H9 (cell line): ENCODE measurements around the gene LRRC40. TPM values are rescaled to one million over a fixed set of nuclear protein-coding genes. Genes with fewer than 3 reads are reported as not detected.

Experiments
- DNase-seq: peaks from one replicate; pipeline ENCODE4 v3.0.0-alpha.2; 2017
- H2AFZ ChIP-seq: one replicate; pipeline ENCODE4 v1.6.1; 2013; ENCODE audit warnings: mild to moderate bottlenecking, low read length, control low read depth, moderate library complexity
- H2AK5ac ChIP-seq: 2 replicates; pipeline ENCODE4 v1.6.1; 2013; ENCODE audit warnings: low read length, control low read depth, mixed read lengths; ENCODE audit not compliant: insufficient read length
- H2BK120ac ChIP-seq: one replicate; pipeline ENCODE4 v1.6.1; 2013; ENCODE audit warnings: low read depth, mild to moderate bottlenecking, low read length, control low read depth, inconsistent platforms; ENCODE audit not compliant: poor library complexity, severe bottlenecking
- H2BK12ac ChIP-seq: 2 replicates; pipeline ENCODE4 v1.6.1; 2013; ENCODE audit warnings: low read length, control low read depth, mixed read lengths, low read depth; ENCODE audit not compliant: insufficient read length
- H2BK15ac ChIP-seq: 2 replicates; pipeline ENCODE4 v1.6.1; 2013; ENCODE audit warnings: low read depth, low read length, control low read depth
- H2BK20ac ChIP-seq: one replicate; pipeline ENCODE4 v1.6.1; 2013; ENCODE audit warnings: low read depth, mild to moderate bottlenecking, low read length, control low read depth, inconsistent platforms; ENCODE audit not compliant: poor library complexity, severe bottlenecking
- H2BK5ac ChIP-seq: 2 replicates; pipeline ENCODE4 v1.6.1; 2013; ENCODE audit warnings: low read length, control low read depth, mixed read lengths; ENCODE audit not compliant: insufficient read length
- H3K14ac ChIP-seq: 2 replicates; pipeline ENCODE4 v1.6.1; 2013; ENCODE audit warnings: low read length, control low read depth; ENCODE audit not compliant: insufficient read depth
- H3K18ac ChIP-seq: 2 replicates; pipeline ENCODE4 v1.6.1; 2013; ENCODE audit warnings: low read depth, mild to moderate bottlenecking, mixed read lengths, low read length, control low read depth; ENCODE audit not compliant: insufficient read length
- H3K23ac ChIP-seq: 2 replicates; pipeline ENCODE4 v1.6.1; 2013; ENCODE audit warnings: low read length, control low read depth, mixed read lengths, low read depth; ENCODE audit not compliant: insufficient read length
- H3K23me2 ChIP-seq: 2 replicates; pipeline ENCODE4 v1.6.1; 2013; ENCODE audit warnings: low read depth, mild to moderate bottlenecking, mixed read lengths, low read length, control low read depth; ENCODE audit not compliant: insufficient read length, poor library complexity, severe bottlenecking
- H3K27ac ChIP-seq: 2 replicates; pipeline ENCODE4 v1.5.1; 2013; ENCODE audit warnings: low read length, control low read depth, mixed read lengths, low read depth; ENCODE audit not compliant: insufficient read length
- H3K27me3 ChIP-seq: 2 replicates; pipeline ENCODE4 v1.6.1; 2013; ENCODE audit warnings: low read length, control low read depth, inconsistent platforms; ENCODE audit not compliant: insufficient read depth
- H3K4ac ChIP-seq: 2 replicates; pipeline ENCODE4 v1.6.1; 2013; ENCODE audit warnings: low read depth, mild to moderate bottlenecking, control low read depth, inconsistent platforms, low read length, moderate library complexity
- H3K4me1 ChIP-seq: 2 replicates; pipeline ENCODE4 v1.6.1; 2013; ENCODE audit warnings: low read length, control low read depth, inconsistent platforms; ENCODE audit not compliant: insufficient read depth
- H3K4me2 ChIP-seq: 2 replicates; pipeline ENCODE4 v1.6.1; 2013; ENCODE audit warnings: low read length, control low read depth, mixed read lengths; ENCODE audit not compliant: insufficient read length, insufficient read depth
- H3K56ac ChIP-seq: 2 replicates; pipeline ENCODE4 v1.6.1; 2013; ENCODE audit warnings: low read depth, mild to moderate bottlenecking, mixed read lengths, low read length, control low read depth; ENCODE audit not compliant: insufficient read length
- H3K79me1 ChIP-seq: 2 replicates; pipeline ENCODE4 v1.6.1; 2013; ENCODE audit warnings: low read depth, mild to moderate bottlenecking, moderate library complexity, low read length, control low read depth, inconsistent platforms; ENCODE audit not compliant: insufficient read depth, poor library complexity, severe bottlenecking
- H3K79me2 ChIP-seq: 2 replicates; pipeline ENCODE4 v1.6.1; 2013; ENCODE audit warnings: low read length, control low read depth, inconsistent platforms; ENCODE audit not compliant: insufficient read depth
- H3K9ac ChIP-seq: 2 replicates; pipeline ENCODE4 v1.6.1; 2013; ENCODE audit warnings: low read length, control low read depth, mixed read lengths; ENCODE audit not compliant: insufficient read length; ENCODE audit errors: extremely low read depth
- H3K9me3 ChIP-seq: one replicate; pipeline ENCODE4 v1.6.1; 2013; ENCODE audit warnings: low read depth, low read length, inconsistent platforms; ENCODE audit not compliant: control insufficient read depth
- H3T11ph ChIP-seq: one replicate; pipeline ENCODE4 v1.6.1; 2013; ENCODE audit warnings: mild to moderate bottlenecking, low read length, control low read depth, inconsistent platforms
- H4K20me1 ChIP-seq: one replicate; pipeline ENCODE4 v1.6.1; 2013; ENCODE audit not compliant: control insufficient read depth, insufficient read length, insufficient read depth
- H4K5ac ChIP-seq: 2 replicates; pipeline ENCODE4 v1.6.1; 2013; ENCODE audit warnings: low read depth, mild to moderate bottlenecking, mixed read lengths, low read length, control low read depth; ENCODE audit not compliant: insufficient read length
- H4K8ac ChIP-seq: replicated peaks from 2 replicates; pipeline ENCODE4 v1.6.1; 2013; ENCODE audit warnings: low read length, control low read depth, mixed read lengths, low read depth; ENCODE audit not compliant: insufficient read length
- H4K91ac ChIP-seq: 2 replicates; pipeline ENCODE4 v1.6.1; 2013; ENCODE audit warnings: low read depth, mild to moderate bottlenecking, moderate library complexity, mixed read lengths, low read length, control low read depth; ENCODE audit not compliant: insufficient read length
- H3K27ac Mint-ChIP-seq, 3 experiments: 2 replicates in 2 of 3; 3 replicates in 1 of 3; pipeline ENCODE4 v1.8.0; 2020 to 2021; ENCODE audit warnings: mixed read lengths in 3 of 3, mild to moderate bottlenecking in 1 of 3, moderate library complexity in 1 of 3
- H3K27me3 Mint-ChIP-seq: 2 replicates; pipeline ENCODE4 v1.8.0; 2021; ENCODE audit warnings: low read depth, mild to moderate bottlenecking, moderate library complexity, mixed read lengths
- H3K36me3 Mint-ChIP-seq, 3 experiments: 2 replicates in 2 of 3; 3 replicates in 1 of 3; pipeline ENCODE4 v1.8.0; 2020 to 2021; ENCODE audit warnings: low read depth in 3 of 3, mixed read lengths in 3 of 3; ENCODE audit not compliant: insufficient read depth in 1 of 3
- H3K4me1 Mint-ChIP-seq, 2 experiments: 2 replicates each; pipeline ENCODE4 v1.8.0; 2020; ENCODE audit warnings: mixed read lengths in 2 of 2
- H3K4me3 Mint-ChIP-seq, 2 experiments: 2 replicates in 1 of 2; 3 replicates in 1 of 2; pipeline ENCODE4 v1.8.0; 2020 to 2021; ENCODE audit warnings: mild to moderate bottlenecking in 2 of 2, mixed read lengths in 2 of 2, moderate library complexity in 1 of 2
- H3K9me3 Mint-ChIP-seq, 2 experiments: 2 replicates in 1 of 2; 3 replicates in 1 of 2; pipeline ENCODE4 v1.8.0; 2020; ENCODE audit warnings: mild to moderate bottlenecking in 2 of 2, mixed read lengths in 2 of 2, moderate library complexity in 1 of 2
- WGBS: extraction: QIAGEN DNeasy Blood & Tissue Kit; methylation state at CpG from one replicate; pipeline ENCODE4 v1.1.7; 2013; ENCODE audit warnings: missing lambda C conversion rate, low lambda C conversion rate, mixed read lengths; ENCODE audit not compliant: insufficient read length; ENCODE audit errors: extremely low coverage; 5-methylcytosine and 5-hydroxymethylcytosine counted together
- total RNA-seq: library from RNA; stranded (reverse); gene quantifications from 2 replicates; pipeline ENCODE4 v1.2.1, GENCODE V29; 2021
- TF ChIP-seq, protein P1 (sequence below): fragments of 200-600 bp; sonication (generic); conservative IDR thresholded peaks from 3 replicates; pipeline ENCODE4 v1.8.0; 2021; ENCODE audit warnings: antibody characterized with exemption, mild to moderate bottlenecking

LRRC40 gene
- total RNA-seq, 1 experiment from 2014 or later, result 27.6 TPM

DNA sequence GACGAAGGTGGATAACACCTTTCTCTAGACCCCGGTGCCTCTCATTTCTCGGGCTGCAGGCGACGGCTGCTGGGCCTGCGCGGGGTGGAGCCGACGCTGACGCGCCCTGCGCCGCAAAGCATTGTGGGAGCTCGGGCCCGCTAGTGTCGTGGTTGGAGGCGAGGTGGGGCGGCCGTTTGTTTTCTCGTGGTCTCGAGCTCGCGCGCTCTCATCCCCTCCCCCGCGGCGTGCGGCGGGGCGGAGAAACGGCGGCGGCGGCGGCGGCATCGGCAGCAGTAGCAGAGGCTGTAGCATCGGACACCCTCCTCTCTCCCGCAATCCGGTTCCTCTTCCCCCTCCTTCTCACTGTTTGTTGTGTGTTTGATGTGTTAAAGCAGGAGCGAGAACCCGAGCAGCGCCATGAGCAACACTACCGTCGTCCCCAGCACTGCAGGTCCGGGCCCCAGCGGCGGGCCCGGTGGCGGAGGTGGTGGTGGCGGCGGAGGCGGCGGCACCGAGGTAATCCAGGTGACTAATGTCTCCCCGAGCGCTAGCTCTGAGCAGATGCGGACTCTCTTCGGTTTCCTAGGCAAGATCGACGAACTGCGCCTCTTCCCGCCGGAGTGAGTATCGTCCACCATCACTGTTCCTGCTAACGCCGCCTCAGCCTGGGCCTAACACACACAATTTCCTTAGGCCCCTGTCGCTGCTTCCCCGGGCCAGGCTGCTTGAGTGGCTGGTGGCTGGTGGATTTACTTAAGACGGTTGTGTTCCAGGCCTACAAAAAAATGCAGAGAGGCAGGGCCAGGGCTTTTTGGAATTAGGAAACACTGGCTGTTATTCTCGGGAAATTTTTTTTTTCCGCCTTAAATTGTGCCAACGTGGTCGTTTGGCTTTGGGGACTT is 16.1 kb upstream of the LRRC40 start, which contains the start of gene SRSF11:
SRSF11 (plus strand) TSS at position 143 of the 884 bp plus-strand sequence; CDS start at position 400, 257 bp downstream.
- Histone ChIP-seq H2BK20ac (no peak within 1 kb of the TSS), H3K27me3 (no peaks in the 10 kb centered on the region), H4K20me1 (no peaks in the 10 kb centered on the region), H3K9me3 (no peaks in the 10 kb centered on the region), H2BK15ac (no peak within 1 kb of the TSS), H4K91ac (peak within 1 kb of the TSS; percentile 23), H2AFZ (no peak within 1 kb of the TSS), H3K4me2 (peak within 1 kb of the TSS; percentile 43), H2BK5ac (peak within 1 kb of the TSS; percentile 28), H2BK120ac (no peak within 1 kb of the TSS), H3K79me1 (no peaks in the 10 kb centered on the region), H3K9ac (peak within 1 kb of the TSS; percentile 98), H3K18ac (peak within 1 kb of the TSS; percentile 98), H2AK5ac (no peak within 1 kb of the TSS), H3K4me1 (no peaks in the 10 kb centered on the region), H3K4ac (no peak within 1 kb of the TSS), H4K5ac (peak within 1 kb of the TSS; percentile 31), H3K23me2 (no peaks in the 10 kb centered on the region), H3T11ph (no peak within 1 kb of the TSS), H2BK12ac (no peak within 1 kb of the TSS), H3K79me2 (peaks cover 17% of the 10 kb centered on the region; the same call in 1 of the 2 replicates), H3K56ac (peak within 1 kb of the TSS; percentile 33), H4K8ac (no peak within 1 kb of the TSS), H3K14ac (peak within 1 kb of the TSS; percentile 97), H3K27ac (peak within 1 kb of the TSS; percentile 77), H3K23ac (no peak within 1 kb of the TSS)
- peaks cover 17 to 47% (median 42%) of the 10 kb centered on the region in 3 experiments for H3K36me3 Mint-ChIP-seq
- peak; percentile 95 for DNase-seq
- H3K4me1 Mint-ChIP-seq, result peaks cover 21 to 29% of the 10 kb centered on the region in 2 experiments
- WGBS, result no CpG with 5 or more reads among the region's 74 CpGs
- peak within 1 kb of the TSS; percentile 85 to 99 (median 98) for H3K27ac Mint-ChIP-seq
- H3K27me3 Mint-ChIP-seq, result no peaks in the 10 kb centered on the region
- TF ChIP-seq, protein P1, sequence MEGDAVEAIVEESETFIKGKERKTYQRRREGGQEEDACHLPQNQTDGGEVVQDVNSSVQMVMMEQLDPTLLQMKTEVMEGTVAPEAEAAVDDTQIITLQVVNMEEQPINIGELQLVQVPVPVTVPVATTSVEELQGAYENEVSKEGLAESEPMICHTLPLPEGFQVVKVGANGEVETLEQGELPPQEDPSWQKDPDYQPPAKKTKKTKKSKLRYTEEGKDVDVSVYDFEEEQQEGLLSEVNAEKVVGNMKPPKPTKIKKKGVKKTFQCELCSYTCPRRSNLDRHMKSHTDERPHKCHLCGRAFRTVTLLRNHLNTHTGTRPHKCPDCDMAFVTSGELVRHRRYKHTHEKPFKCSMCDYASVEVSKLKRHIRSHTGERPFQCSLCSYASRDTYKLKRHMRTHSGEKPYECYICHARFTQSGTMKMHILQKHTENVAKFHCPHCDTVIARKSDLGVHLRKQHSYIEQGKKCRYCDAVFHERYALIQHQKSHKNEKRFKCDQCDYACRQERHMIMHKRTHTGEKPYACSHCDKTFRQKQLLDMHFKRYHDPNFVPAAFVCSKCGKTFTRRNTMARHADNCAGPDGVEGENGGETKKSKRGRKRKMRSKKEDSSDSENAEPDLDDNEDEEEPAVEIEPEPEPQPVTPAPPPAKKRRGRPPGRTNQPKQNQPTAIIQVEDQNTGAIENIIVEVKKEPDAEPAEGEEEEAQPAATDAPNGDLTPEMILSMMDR, result peak; percentile 30; the same call in 1 of the 3 replicates
- peak within 1 kb of the TSS; percentile 94 to 95 for H3K4me3 Mint-ChIP-seq
- H3K9me3 Mint-ChIP-seq, result no peaks in the 10 kb centered on the region
